Measurements from ENCODE around the gene TJP1.

TJP1 gene

GRCh38 chr15:29842290-29842689 lies 20.0 kb upstream of the TJP1 start:
- ChIA-PET CTCF (interaction anchor here (1.2 kb wide), 1 partner anchor 15 kb away, joined by 3 read pairs; no protein-coding TSS in a partner anchor), POLR2A (no interaction called here)
- TF ChIP-seq, protein P1, sequence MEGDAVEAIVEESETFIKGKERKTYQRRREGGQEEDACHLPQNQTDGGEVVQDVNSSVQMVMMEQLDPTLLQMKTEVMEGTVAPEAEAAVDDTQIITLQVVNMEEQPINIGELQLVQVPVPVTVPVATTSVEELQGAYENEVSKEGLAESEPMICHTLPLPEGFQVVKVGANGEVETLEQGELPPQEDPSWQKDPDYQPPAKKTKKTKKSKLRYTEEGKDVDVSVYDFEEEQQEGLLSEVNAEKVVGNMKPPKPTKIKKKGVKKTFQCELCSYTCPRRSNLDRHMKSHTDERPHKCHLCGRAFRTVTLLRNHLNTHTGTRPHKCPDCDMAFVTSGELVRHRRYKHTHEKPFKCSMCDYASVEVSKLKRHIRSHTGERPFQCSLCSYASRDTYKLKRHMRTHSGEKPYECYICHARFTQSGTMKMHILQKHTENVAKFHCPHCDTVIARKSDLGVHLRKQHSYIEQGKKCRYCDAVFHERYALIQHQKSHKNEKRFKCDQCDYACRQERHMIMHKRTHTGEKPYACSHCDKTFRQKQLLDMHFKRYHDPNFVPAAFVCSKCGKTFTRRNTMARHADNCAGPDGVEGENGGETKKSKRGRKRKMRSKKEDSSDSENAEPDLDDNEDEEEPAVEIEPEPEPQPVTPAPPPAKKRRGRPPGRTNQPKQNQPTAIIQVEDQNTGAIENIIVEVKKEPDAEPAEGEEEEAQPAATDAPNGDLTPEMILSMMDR (IDR thresholded peaks at IDR 0.05; ENCODE audit: control extremely low read depth, extremely low read depth, low read depth, missing control alignments): no peak
- DNase-seq (ENCODE audit: extremely low spot score): no peak

GRCh38 chr15:29840926-29841325 lies 18.7 kb upstream of the TJP1 start:
- DNase-seq (ENCODE audit: extremely low spot score): no peak
- CTCF ChIA-PET: no interaction called here
- POLR2A ChIA-PET: no interaction called here
- TF ChIP-seq, protein P1 (IDR thresholded peaks at IDR 0.05; ENCODE audit: control extremely low read depth, extremely low read depth, low read depth, missing control alignments): no peak

GRCh38 chr15:29840054-29840453 lies 17.8 kb upstream of the TJP1 start:
- ChIA-PET CTCF (no interaction called here), POLR2A (no interaction called here)
- no peak for DNase-seq (ENCODE audit: extremely low spot score)
- TF ChIP-seq, protein P1 (IDR thresholded peaks at IDR 0.05; ENCODE audit: control extremely low read depth, extremely low read depth, low read depth, missing control alignments): no peak

DNA sequence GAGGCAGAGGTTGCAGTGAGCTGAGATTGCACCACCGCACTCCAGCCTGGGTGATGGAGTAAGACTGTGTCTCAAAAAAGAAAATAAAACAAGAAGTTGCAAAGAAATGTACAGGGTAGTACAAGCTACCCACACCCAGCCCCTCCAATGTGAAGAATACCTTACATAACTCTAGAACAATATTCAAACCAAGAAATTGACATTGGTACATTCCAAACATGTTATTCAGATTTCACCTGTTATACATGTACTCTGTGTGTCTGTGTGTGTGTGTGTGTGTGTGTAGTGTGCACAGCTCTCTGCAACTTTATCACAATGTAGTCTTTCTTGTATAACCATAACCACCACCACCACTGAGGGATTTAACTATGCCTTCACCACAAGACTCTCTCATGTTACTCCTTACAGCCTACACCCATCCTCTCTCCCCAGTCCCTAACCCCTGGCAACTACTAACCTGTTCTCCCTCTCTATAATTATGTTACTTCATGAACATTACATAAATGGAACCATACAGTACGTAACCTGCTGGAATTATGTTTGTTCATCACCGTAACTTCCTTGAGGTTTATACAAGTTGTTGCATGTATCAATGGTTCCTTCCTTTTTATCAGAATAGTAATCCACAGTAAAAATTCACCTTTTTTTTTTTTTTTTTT lies 16.2 kb upstream of the TJP1 start:
- TF ChIP-seq, protein P1 (IDR thresholded peaks at IDR 0.05; ENCODE audit: control extremely low read depth, extremely low read depth, low read depth, missing control alignments): no peak
- ChIA-PET POLR2A (no interaction called here), CTCF (no interaction called here)
- no peak for DNase-seq (ENCODE audit: extremely low spot score)

DNA sequence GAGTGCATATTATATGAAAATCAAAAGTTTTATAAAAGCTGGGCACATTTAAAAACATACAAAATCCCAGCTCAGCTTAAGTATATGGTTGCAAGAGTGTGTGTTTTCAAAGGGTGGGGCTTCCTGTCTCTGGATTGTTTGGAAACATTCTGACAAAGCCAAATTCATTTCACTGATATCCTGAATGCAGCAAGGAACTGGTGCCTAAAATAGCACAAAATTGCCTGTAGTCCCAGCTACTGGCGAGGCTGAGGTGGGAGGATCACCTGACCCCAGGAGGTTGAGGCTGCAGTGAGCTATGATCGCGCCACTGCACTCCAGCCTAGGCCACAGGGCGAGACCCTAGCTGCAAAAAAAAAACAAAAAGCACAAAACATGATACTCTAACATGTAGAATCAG lies 13.0 kb upstream of the TJP1 start:
- TF ChIP-seq, protein P1 (IDR thresholded peaks at IDR 0.05; ENCODE audit: control extremely low read depth, extremely low read depth, low read depth, missing control alignments): no peak
- no peak for DNase-seq (ENCODE audit: extremely low spot score)
- CTCF ChIA-PET: interaction anchor here (1.5 kb wide), 1 partner anchor 13 kb away, joined by 3 read pairs; no protein-coding TSS in a partner anchor
- POLR2A ChIA-PET: no interaction called here

GRCh38 chr15:29832709-29833108 lies 10.4 kb upstream of the TJP1 start:
- CTCF ChIA-PET: interaction anchor here (1.8 kb wide), 1 partner anchor 12 kb away, joined by 4 read pairs; no protein-coding TSS in a partner anchor
- POLR2A ChIA-PET: no interaction called here
- TF ChIP-seq, protein P1 (IDR thresholded peaks at IDR 0.05; ENCODE audit: control extremely low read depth, extremely low read depth, low read depth, missing control alignments): no peak
- no peak for DNase-seq (ENCODE audit: extremely low spot score)
